Prostate gland (tissue), 2 donors: Measurements from ENCODE around the gene DENND2A. TPM values are rescaled to one million over a fixed set of nuclear protein-coding genes. Genes with fewer than 3 reads are reported as not detected.

ENCODE experiments used
- DNase-seq: peaks from one replicate; pipeline ENCODE4 v3.0.0-alpha.2; 2019; ENCODE audit warnings: low spot score
- H3K27ac ChIP-seq, 2 donors: fragments of 200-600 bp; sonication (generic); 2 replicates each; pipeline ENCODE4 v1.5.1; 2017 to 2019
- H3K27me3 ChIP-seq: fragments of 200-600 bp; sonication (generic); replicated peaks from 2 replicates; pipeline ENCODE4 v1.5.1; 2019; ENCODE audit not compliant: insufficient read depth
- H3K36me3 ChIP-seq, 2 donors: fragments of 200-600 bp; sonication (generic); 1 replicate in 1 of 2; 2 replicates in 1 of 2; pipeline versions ENCODE4 v1.5.1 to v1.8.1; 2017 to 2019
- H3K4me1 ChIP-seq: fragments of 200-600 bp; sonication (generic); replicated peaks from 2 replicates; pipeline ENCODE4 v1.5.1; 2019
- H3K4me3 ChIP-seq, 2 donors: fragments of 200-600 bp; sonication (generic); 2 replicates each; pipeline ENCODE4 v1.5.1; 2017 to 2019
- H3K9me3 ChIP-seq: fragments of 200-600 bp; sonication (generic); 2 replicates; pipeline ENCODE4 v1.5.1; 2017
- CTCF ChIP-seq, 4 experiments: fragments of 200-600 bp in 2 of 4; fragments of 450-650 bp in 2 of 4; sonication (generic) in 2 of 4; IDR thresholded peaks; 1 replicate in 3 of 4; 2 replicates in 1 of 4; pipeline ENCODE4 v1.5.1; 2016 to 2019; ENCODE audit warnings: antibody characterized with exemption in 4 of 4, mild to moderate bottlenecking in 2 of 4, moderate library complexity in 2 of 4
- POLR2A ChIP-seq: fragments of 450-650 bp; IDR thresholded peaks from one replicate; pipeline ENCODE4 v1.6.1; 2016; ENCODE audit warnings: antibody characterized with exemption, mild to moderate bottlenecking
- POLR2AphosphoS5 ChIP-seq: sonication (generic); formaldehyde crosslinking; IDR thresholded peaks from one replicate; pipeline ENCODE4 v1.6.1; 2017; ENCODE audit warnings: antibody characterized with exemption
- WGBS: methylation state at CpG from one replicate; pipeline ENCODE4 v1.1.5; 2018; 5-methylcytosine and 5-hydroxymethylcytosine counted together
- intact Hi-C: fragments of 100-400 bp; cut with DNase I; formaldehyde crosslinking; loops from one replicate; pipeline ENCODE4 v1.14.2; 2022
- total RNA-seq, 2 donors: library from RNA; depleted of rRNA; stranded (reverse); fragments of >200 nt; gene quantifications; one replicate each; pipeline ENCODE4 v1.1.0, GENCODE V29; 2016

Gene DENND2A
- total RNA-seq, 2 donors from 2014 or later, result 4.0 to 9.2 TPM

GRCh38 chr7:140600341-140600740 is 40.3 kb downstream of the DENND2A start:
- no peak overlapping the region for H3K27ac ChIP-seq
- H3K4me3 ChIP-seq, result no peak overlapping the region
- no peak for TF ChIP-seq CTCF (IDR thresholded peaks at IDR 0.05)
- 87% methylated on average over 3 of the region's 3 CpGs for WGBS
- no peak for DNase-seq
- no peaks in the 10 kb centered on the region for H3K9me3 ChIP-seq
- no peaks in the 10 kb centered on the region for H3K27me3 ChIP-seq
- intact Hi-C loops, result loop anchor here (5.0 kb wide), 1 partner anchor 42 kb away; the partner anchor contains the start of gene DENND2A
- no peaks in the 10 kb centered on the region for H3K4me1 ChIP-seq
- no peaks in the 10 kb centered on the region for H3K36me3 ChIP-seq

GRCh38 chr7:140597428-140597949 is 43.1 kb downstream of the DENND2A start:
- DNase-seq, result no peak
- TF ChIP-seq POLR2A (no peak), CTCF (IDR thresholded peaks at IDR 0.05) (no peak), POLR2AphosphoS5 (no peak)
- Histone ChIP-seq H3K36me3 (no peaks in the 10 kb centered on the region), H3K9me3 (no peaks in the 10 kb centered on the region), H3K4me3 (no peak overlapping the region), H3K4me1 (no peaks in the 10 kb centered on the region), H3K27me3 (no peaks in the 10 kb centered on the region), H3K27ac (peak overlapping the region in 1 of 2 donors; percentile 7)
- WGBS, result 16% methylated on average over 5 of the region's 5 CpGs
- intact Hi-C loops, result no loop called here

GRCh38 chr7:140596519-140597427 is 43.8 kb downstream of the DENND2A start:
- Histone ChIP-seq H3K9me3 (no peaks in the 10 kb centered on the region), H3K27me3 (no peaks in the 10 kb centered on the region), H3K4me3 (no peak overlapping the region), H3K4me1 (no peaks in the 10 kb centered on the region), H3K27ac (peak overlapping the region in 1 of 2 donors; percentile 8), H3K36me3 (no peaks in the 10 kb centered on the region)
- WGBS, result 12% methylated on average over 7 of the region's 7 CpGs
- intact Hi-C loops, result no loop called here
- TF ChIP-seq POLR2AphosphoS5 (no peak), CTCF (IDR thresholded peaks at IDR 0.05) (no peak), POLR2A (no peak)
- DNase-seq, result no peak

GRCh38 chr7:140595468-140596092 is 45.0 kb downstream of the DENND2A start:
- H3K27ac ChIP-seq, result no peak overlapping the region
- no peaks in the 10 kb centered on the region for H3K27me3 ChIP-seq
- no peaks in the 10 kb centered on the region for H3K9me3 ChIP-seq
- 87% methylated on average over 15 of the region's 15 CpGs for WGBS
- no peak for DNase-seq
- no peaks in the 10 kb centered on the region for H3K36me3 ChIP-seq
- no peak for TF ChIP-seq POLR2A
- TF ChIP-seq POLR2AphosphoS5, result no peak
- TF ChIP-seq CTCF (IDR thresholded peaks at IDR 0.05), result no peak
- H3K4me1 ChIP-seq, result no peaks in the 10 kb centered on the region
- H3K4me3 ChIP-seq, result no peak overlapping the region
- intact Hi-C loops, result no loop called here
